T-helper 2 cell (primary cell): ENCODE data around the gene C3orf49.

Source experiments
- DNase-seq, 5 experiments: peaks; one replicate each; pipeline versions ENCODE4 v3.0.0 to v3.0.0-alpha.2; 2012 to 2022

The C3orf49 gene

DNA sequence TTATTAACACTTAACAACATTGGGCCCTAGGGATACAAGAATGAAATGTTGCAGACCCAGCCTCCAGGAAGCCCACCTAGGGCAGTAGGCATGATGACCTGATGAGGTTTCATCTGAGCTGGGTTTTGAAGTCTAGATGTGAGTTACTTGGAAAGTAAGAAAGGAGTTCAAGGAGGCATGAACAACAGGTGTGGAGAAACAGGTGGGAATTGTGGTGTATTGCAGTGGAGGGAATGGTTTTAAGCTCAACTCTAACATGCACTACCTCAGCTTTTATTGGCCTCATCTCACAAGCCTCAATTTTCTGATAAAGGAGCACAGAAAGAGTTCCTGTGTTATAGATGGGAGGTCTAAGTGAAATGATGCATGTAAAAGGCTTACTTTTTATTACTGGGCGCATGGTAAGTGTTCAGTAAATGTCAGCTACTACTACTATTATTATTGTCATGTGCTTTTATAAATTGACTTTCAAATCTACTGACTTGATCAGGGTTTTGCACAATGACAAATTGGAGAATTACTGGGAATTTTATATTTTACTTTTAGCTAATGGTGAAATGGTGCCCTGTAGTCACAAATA, 73.8 kb downstream of the C3orf49 start:
- no peak for DNase-seq

DNA sequence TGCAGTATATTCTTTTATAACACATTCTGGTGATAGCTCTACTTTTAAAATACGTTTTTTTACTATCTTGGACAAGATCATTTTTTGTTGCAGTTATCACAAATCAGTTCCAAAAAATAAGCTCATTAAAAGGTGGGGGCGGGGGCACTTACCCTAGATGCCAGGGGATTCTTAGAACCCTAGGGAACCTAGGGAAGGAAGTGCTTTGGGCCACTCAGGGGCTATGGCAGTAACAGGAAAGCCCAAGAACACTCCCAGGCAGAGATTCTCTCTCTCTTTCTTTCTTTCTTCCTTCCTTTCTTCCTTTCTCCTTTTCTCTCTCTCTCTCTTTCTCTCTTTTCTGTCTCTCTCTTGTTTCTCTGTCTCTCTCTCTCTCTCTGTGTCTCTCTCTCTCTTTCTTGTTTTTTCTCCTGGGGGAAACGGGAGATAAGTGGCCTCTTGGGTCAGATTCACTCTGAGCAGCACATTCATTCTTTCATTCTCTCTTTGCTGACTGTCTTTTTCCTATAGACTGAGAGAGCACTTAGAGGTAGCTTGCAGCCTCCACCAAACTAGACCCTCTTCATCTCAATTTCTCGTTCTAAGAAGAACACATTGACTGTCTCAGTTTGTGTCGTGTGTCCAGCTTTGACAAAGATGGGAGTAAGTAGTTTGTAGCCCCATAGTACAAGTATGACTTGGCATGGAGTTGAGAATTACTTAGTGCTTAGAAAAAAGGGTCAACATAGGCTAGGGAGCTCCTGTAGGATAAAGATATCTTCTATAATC, 76.5 kb downstream of the C3orf49 start:
- DNase-seq: no peak

DNA sequence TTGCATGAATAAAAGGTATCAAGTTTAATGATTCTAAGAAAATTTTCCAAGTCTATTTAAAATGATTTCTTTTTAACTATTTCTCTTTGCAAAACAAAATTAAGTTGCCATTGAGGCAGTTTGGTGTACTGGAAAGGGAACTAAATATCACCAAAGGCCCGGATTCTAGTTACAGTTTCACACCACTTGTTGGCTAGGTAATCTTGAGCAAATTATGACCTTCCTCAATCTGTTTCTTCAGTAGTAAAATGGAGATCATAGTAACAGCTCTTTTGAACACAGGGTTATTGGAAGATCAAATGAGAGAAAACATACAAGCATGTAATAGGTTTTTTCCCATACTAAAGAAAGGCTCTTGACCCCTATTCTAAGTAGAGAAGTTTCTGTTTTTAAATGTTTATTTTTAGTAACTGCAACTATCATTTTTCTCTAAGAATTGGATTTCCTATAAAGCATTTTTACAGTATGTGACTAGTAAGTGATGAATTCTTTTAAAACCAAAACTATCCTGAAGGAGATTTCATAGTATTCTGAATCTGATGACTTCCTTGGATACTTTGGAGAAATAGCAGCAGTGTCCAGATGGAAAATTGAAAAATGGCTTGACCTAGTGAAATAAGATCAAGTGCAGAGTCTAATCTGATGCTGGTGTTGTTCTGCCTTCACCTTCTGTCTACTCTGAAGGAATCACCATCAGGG, 77.4 kb downstream of the C3orf49 start:
- DNase-seq: no peak
